Calu3 (cell line): ENCODE results near the gene MSI2. TPM values are rescaled to one million over a fixed set of nuclear protein-coding genes. Genes with fewer than 3 reads are reported as not detected.
"Not testable (repeated sequence)": the region's sequence is repeated elsewhere in the genome, so short reads cannot be mapped to it uniquely, and the experiment has no call there.

ENCODE experiments used
- BruUV-seq: library from RNA; stranded (reverse); fragments of 400-500 nt; replicated peaks from 2 replicates; lab custom pipeline; 2021; lab: Mats Ljungman, UMichigan
- CTCF ChIA-PET: fragments of 300-600 bp; sonication (Branson Sonifier 250); formaldehyde crosslinking; loops from one replicate; lab custom pipeline; 2022; ENCODE audit warnings: antibody characterized with exemption; lab: Charles Lee
- DNase-seq: peaks from one replicate; pipeline ENCODE4 v3.0.0; 2022
- H3K27ac Mint-ChIP-seq: one replicate; pipeline ENCODE4 v1.8.0; 2022; ENCODE audit warnings: mixed read lengths; ENCODE audit not compliant: unreplicated experiment
- H3K27me3 Mint-ChIP-seq: one replicate; pipeline ENCODE4 v1.8.0; 2022; ENCODE audit warnings: mixed read lengths; ENCODE audit not compliant: unreplicated experiment
- H3K36me3 Mint-ChIP-seq: one replicate; pipeline ENCODE4 v1.8.0; 2022; ENCODE audit warnings: mild to moderate bottlenecking, moderate library complexity, mixed read lengths; ENCODE audit not compliant: insufficient read depth, unreplicated experiment
- H3K4me1 Mint-ChIP-seq: one replicate; pipeline ENCODE4 v1.8.0; 2022; ENCODE audit warnings: mild to moderate bottlenecking, low read depth, mixed read lengths; ENCODE audit not compliant: unreplicated experiment
- H3K4me3 Mint-ChIP-seq: one replicate; pipeline ENCODE4 v1.8.0; 2022; ENCODE audit warnings: mild to moderate bottlenecking, low read depth, moderate library complexity, mixed read lengths; ENCODE audit not compliant: unreplicated experiment
- H3K9me3 Mint-ChIP-seq: one replicate; pipeline ENCODE4 v1.8.0; 2022; ENCODE audit warnings: low read depth, mixed read lengths; ENCODE audit not compliant: unreplicated experiment
- intact Hi-C: fragments of 100-400 bp; cut with micrococcal nuclease; formaldehyde crosslinking; loops from one replicate; pipeline ENCODE4 v1.10.0; 2022; ENCODE audit not compliant: unreplicated experiment
- total RNA-seq: library from RNA; stranded (reverse); gene quantifications from 2 replicates; pipeline ENCODE4 v1.2.3, GENCODE V29; 2022
- TF ChIP-seq, protein P1 (sequence below): fragments of 200-600 bp; IDR thresholded peaks from one replicate; pipeline ENCODE4 v1.8.0; 2022; ENCODE audit warnings: antibody characterized with exemption; ENCODE audit not compliant: unreplicated experiment

The MSI2 gene
- total RNA-seq, 1 experiment from 2014 or later, result 66.4 TPM

DNA sequence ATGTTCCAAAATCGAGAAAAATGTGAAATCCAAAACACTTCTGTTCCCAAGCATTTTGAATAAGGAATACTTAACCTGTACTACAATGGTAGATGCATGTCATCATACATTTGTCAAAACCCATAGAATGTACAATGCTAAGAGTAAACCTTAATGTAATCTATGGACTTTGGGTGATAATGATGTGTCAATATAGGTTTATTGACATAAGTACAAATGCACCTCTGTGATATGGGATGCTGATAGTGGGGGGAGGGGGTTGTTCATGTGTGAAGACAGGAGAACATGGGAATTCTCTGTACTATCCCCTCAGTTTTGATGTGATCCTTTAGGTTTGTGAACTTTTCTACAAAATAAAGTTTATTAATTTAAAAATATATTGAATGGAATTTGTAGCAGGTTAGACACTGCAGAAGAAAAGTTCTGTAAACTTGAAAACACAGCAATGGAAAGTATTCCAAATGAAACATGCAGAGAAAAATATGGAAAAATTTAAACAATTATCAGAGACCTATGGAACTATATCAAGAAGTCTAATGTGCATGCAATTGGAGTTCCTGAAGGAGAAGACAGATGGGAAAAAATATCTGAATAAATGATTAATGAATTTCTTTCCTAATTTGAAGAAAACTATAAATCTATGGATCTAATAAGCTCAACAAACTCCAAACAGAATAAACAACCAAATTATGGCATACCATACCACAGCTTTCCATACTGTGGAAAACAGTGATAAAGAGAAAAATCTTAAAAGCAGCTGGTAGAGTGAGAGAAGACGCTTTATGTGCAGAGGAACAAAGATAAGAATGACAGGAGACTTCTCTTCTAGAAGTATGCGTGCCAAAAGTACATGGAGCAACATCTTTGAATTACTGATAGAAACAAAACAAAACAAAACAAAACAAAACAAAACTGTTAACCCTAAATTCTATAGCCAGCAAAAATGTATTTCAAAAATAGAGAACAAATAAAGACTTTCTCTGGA, 34.7 kb upstream of the MSI2 start:
- Mint-ChIP-seq H3K36me3 (no peaks in the 10 kb centered on the region), H3K4me1 (no peaks in the 10 kb centered on the region), H3K27me3 (no peaks in the 10 kb centered on the region), H3K27ac (no peak overlapping the region), H3K9me3 (no peaks in the 10 kb centered on the region), H3K4me3 (no peak overlapping the region)
- TF ChIP-seq, protein P1, sequence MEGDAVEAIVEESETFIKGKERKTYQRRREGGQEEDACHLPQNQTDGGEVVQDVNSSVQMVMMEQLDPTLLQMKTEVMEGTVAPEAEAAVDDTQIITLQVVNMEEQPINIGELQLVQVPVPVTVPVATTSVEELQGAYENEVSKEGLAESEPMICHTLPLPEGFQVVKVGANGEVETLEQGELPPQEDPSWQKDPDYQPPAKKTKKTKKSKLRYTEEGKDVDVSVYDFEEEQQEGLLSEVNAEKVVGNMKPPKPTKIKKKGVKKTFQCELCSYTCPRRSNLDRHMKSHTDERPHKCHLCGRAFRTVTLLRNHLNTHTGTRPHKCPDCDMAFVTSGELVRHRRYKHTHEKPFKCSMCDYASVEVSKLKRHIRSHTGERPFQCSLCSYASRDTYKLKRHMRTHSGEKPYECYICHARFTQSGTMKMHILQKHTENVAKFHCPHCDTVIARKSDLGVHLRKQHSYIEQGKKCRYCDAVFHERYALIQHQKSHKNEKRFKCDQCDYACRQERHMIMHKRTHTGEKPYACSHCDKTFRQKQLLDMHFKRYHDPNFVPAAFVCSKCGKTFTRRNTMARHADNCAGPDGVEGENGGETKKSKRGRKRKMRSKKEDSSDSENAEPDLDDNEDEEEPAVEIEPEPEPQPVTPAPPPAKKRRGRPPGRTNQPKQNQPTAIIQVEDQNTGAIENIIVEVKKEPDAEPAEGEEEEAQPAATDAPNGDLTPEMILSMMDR, result no peak
- no peak for DNase-seq
- CTCF ChIA-PET, result no interaction called here
- BruUV-seq, result no TSS peak
- intact Hi-C loops, result no loop called here

DNA sequence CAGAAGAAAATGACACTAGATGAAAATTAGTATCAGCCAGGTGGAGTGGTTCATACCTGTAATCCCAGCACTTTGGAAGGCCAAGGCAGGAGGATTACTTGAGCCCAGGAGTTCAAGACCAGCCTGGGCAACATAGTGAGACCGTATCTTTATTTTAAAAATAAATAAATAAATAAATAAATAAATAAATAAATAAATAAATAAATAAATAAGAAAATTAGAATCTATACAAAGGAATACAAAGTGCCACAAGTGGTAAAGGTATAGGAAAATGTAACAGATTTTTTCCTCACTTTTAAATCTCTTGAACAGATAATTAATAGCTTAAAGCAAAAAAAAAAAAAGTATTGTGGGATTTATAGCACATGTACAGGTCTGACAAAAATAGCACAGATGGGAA, 33.9 kb upstream of the MSI2 start:
- CTCF ChIA-PET, H3K27me3 Mint-ChIP-seq, H3K9me3 Mint-ChIP-seq, H3K27ac Mint-ChIP-seq, H3K4me3 Mint-ChIP-seq, DNase-seq, intact Hi-C loops, BruUV-seq, H3K4me1 Mint-ChIP-seq, H3K36me3 Mint-ChIP-seq: not testable (repeated sequence)

DNA sequence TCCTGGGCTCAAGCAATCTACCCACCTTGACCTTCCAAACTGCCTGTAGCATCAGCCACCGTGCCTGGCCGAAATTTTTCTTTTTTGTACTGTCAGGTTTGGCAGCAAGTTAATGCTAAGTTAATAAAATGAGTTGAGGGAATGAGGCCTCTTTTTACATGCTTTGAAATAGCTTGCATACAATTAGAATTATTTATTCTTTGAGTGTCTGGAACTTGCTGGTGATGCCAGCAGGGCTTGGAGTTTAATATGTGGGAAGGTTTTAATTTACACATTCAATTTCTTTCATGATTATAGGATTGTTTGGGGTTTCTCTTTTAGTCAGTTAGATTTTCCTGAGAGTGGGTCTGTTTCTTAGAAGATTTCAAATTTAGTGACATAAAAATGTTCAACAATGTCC, 31.2 kb upstream of the MSI2 start:
- Mint-ChIP-seq H3K27me3 (peaks cover 16% of the 10 kb centered on the region), H3K4me1 (no peaks in the 10 kb centered on the region), H3K27ac (no peak overlapping the region), H3K9me3 (no peaks in the 10 kb centered on the region), H3K4me3 (no peak overlapping the region), H3K36me3 (no peaks in the 10 kb centered on the region)
- DNase-seq, result no peak
- CTCF ChIA-PET, result interaction anchor here (0.6 to 0.7 kb wide), 2 partner anchors 10 to 108 kb away, joined by 4 to 6 read pairs; no protein-coding TSS in a partner anchor
- BruUV-seq, result no TSS peak
- intact Hi-C loops, result no loop called here
- TF ChIP-seq, protein P1, result no peak

DNA sequence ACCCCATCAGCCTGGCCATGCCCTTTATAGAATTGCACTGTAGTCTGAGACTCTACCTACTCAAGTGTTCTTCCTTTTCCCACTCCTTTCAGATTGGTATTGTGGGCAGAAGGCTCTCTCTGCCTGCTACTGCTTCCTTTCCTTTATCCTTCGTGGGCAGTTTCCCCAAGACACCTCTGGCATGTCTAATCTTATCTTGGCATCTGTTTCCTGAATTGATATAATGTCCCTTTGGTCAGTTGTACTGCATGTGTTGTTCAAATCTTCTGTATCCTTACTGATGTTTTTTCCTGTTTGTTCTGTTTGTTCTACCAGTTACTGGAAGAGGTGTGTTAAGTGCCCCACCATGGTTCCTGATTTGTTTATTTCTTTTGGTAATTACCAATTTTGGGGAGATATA, 29.5 kb upstream of the MSI2 start:
- intact Hi-C loops, result no loop called here
- H3K4me3 Mint-ChIP-seq, result no peak overlapping the region
- DNase-seq, result no peak
- no peaks in the 10 kb centered on the region for H3K36me3 Mint-ChIP-seq
- no peaks in the 10 kb centered on the region for H3K9me3 Mint-ChIP-seq
- CTCF ChIA-PET, result no interaction called here
- peaks cover 20% of the 10 kb centered on the region for H3K27me3 Mint-ChIP-seq
- no peak overlapping the region for H3K27ac Mint-ChIP-seq
- no peaks in the 10 kb centered on the region for H3K4me1 Mint-ChIP-seq
- no TSS peak for BruUV-seq
- TF ChIP-seq, protein P1, result no peak

DNA sequence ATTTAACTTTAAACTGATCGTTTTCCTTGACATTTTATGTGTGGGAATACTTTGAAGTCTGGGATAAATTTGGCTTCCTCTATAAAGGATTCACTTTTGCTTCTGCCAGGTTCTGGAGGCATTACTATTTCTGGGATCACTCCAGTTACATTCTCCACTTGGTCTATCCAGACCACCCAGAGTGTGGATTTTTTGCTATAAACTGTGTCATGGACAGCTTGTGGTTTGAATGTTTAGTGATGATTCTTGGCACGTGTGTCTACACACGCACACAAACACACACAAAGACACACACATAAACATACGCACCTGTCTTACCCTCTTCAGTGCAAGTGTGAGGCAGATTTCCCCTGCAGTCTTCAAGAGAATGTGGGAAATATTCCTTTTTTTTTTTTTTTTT, 27.4 kb upstream of the MSI2 start:
- TF ChIP-seq, protein P1, result no peak
- Mint-ChIP-seq H3K4me3 (no peak overlapping the region), H3K4me1 (no peaks in the 10 kb centered on the region), H3K9me3 (no peaks in the 10 kb centered on the region), H3K27ac (no peak overlapping the region), H3K27me3 (peaks cover 38% of the 10 kb centered on the region), H3K36me3 (no peaks in the 10 kb centered on the region)
- CTCF ChIA-PET, result no interaction called here
- BruUV-seq, result no TSS peak
- intact Hi-C loops, result no loop called here
- DNase-seq, result no peak
